ENCODE data around the gene TXNDC11.

The TXNDC11 gene

GRCh38 chr16:11687601-11688519 is 54.8 kb downstream of the TXNDC11 start:
- no peak for DNase-seq

- no peak for DNase-seq
These were observed 55.8 kb downstream of the TXNDC11 start for GRCh38 chr16:11686713-11687380.

GRCh38 chr16:11685844-11686618 is 56.6 kb downstream of the TXNDC11 start:
- no peak for DNase-seq

- DNase-seq: no peak
These were observed 58.2 kb downstream of the TXNDC11 start for GRCh38 chr16:11684231-11685025.

GRCh38 chr16:11683145-11683544 is 59.5 kb downstream of the TXNDC11 start:
- DNase-seq: no peak

DNA sequence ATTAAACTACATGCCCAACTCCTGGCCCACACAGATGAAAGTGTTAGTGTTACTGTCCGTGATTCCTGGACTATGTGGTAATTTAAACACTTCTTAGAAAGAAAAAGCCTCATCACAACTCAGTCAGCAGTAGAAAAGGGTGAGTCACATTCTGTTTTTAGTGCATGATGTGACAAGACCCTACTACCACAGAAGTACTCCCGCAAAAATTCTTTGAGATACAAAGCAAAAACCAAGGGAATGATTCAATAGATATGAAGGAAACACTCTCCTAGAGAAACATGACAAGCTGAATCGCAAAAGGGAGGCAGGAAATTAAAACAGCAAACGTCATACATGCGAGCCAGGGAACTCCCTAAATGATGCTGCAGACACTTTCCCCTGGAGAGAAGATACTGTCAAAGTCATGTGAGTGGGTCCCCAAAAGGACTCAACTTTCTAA is 60.0 kb downstream of the TXNDC11 start:
- no peak for DNase-seq

DNA sequence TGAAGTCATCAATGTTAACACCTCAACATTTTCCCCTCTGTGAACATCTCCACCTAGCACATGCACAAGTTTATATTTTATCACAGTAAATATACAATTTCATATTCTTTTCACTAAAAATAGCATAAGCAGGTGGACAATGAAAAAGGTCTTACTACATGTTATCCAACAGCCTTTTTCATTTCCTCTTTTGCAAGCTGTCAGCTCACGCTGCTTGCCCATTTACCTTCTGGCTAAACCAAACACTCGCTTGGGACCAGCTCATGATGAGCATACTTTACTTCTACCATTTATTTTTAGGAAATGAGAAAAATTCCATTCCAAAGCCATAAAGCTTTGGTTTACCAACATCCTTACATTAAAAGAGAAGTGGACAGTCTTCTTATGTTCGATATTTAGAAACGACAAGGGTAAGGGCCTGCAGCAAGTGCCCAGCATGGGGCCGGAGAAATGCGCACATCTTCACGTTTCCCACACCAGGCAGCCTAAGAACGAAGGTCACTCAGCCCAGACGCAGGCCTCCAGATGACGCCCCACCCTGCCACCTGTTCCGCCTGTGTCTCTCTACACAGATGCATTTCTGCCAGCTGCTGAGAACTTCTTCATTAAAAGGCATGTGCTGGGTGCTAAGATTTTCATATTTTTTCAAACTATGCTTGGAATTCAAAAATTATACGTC is 60.5 kb downstream of the TXNDC11 start:
- no peak for DNase-seq

- no peak for DNase-seq
These were observed 61.1 kb downstream of the TXNDC11 start for GRCh38 chr16:11681556-11681955.

- DNase-seq: no peak
These were observed 62.4 kb downstream of the TXNDC11 start for GRCh38 chr16:11679941-11680911.

- no peak for DNase-seq
These were observed 63.4 kb downstream of the TXNDC11 start for GRCh38 chr16:11679250-11679649.

GRCh38 chr16:11677959-11678881 is 64.4 kb downstream of the TXNDC11 start:
- DNase-seq: no peak

DNA sequence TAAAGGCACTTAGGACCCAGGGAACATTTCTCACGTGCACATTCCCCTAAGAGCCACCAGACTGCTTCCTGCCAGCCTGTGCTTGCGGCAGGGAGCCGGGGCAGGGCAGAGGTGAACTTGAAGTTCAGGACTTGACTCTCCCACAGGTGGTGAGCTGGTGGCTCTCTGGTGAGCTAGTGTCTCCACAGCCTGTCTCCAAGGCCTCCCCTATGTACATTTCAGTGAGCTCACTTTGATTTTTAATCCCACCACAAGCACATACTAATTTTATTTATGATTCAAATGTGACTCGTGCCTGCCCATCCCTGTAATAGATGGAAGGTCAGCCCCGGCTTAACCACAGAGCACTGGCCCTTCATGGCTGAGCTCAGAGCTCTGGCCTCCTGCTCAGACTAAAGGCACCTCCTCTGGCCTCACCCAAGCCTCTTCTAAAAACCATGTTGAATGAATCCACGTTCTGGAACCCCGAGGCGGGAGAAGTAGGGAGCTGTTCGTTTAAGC is 65.2 kb downstream of the TXNDC11 start:
- no peak for DNase-seq

DNA sequence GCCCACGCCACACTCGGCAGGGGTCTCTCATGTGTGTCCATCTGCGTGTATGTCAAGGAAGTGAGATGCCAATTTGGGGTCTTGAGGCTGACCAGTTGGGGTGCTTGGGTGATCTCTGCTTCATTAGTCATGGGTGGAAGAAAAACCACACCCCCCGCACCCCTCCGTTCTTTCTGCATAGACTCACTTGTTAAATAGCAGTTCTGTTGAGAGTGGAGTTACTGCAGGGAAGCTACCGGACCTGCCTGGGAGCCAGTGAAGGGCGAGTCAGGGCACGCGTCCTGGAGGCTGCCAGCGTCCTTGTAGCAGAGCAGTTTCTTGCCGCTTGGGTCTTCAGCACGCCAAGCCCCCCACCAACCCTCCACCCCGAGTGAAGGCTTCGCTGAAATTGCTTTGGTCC is 65.9 kb downstream of the TXNDC11 start:
- no peak for DNase-seq

DNA sequence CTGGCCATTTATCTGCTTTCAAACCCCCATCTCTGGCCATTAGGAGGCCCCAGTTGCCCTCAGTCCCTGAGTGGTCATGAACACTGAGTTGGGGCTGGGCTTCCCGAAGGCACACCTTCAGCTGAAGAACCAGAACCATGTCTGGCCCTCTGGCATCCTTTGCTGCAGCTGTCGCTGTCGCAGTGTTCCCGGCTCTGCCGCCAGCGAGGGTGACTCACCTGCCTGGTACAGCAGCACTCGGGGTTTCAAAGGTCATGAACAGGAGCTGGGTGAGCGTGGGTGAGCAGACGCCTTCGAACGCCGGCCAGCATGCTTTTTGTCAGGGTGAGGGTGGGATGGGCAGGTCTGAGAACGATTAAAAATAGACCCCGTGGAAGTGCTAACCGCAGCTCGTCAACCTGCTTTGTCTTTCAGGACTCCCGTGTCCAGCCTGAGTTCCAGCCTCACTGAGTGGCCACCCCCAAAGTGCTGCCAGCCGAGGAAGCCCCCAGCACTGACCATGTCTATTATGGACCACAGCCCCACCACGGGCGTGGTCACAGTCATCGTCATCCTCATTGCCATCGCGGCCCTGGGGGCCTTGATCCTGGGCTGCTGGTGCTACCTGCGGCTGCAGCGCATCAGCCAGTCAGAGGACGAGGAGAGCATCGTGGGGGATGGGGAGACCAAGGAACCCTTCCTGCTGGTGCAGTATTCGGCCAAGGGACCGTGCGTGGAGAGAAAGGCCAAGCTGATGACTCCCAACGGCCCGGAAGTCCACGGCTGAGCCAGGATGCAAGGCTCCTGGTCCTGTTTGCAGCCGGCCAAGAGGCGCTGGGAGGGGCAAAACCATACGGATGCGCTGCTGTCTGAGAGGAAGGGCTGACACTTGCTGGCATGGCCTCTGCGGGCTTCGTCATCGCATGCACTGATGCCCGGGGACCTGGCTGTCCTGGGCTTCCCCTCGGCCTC is 66.8 kb downstream of the TXNDC11 start:
- DNase-seq: no peak

GRCh38 chr16:11674818-11675560 is 67.7 kb downstream of the TXNDC11 start:
- DNase-seq: no peak

DNA sequence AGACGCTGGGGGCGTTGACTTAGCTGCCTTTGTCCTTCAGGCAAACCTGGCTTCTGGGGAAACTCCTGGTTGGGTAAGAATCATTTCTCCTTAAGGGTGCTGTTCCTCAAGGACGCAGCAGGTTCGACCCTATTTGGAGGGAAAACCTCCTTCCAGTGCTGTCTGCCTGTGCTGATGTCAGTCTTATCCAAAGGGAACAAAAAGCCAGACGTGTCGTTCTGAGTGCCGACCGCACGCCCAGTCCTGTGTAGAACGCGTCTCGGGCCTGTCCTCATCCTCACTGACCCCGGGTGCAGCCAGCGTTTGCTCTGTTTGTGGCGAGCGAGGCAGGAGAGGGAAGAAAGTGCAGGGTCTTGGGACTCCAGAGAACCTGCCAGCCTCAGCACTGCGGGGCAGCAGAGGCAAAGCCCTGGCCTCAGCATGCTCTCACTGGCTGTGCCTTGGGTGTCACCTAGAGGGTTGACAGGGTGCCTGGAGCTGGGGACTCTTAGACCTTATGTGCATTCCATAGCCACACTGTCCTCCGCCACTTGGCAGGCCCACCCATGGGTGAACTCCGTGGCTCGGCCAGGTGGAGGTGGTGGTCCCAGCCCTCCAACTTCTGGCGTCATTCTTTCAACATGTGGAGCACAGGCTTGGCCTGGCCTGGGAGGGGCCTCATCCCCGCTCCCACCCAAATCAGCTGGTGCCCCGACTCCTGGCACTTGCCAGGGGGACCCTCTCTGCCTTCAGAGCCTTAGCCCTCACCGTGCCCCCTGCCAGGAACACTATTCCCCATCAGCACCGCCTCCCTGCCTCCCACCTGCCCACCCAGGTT is 68.4 kb downstream of the TXNDC11 start:
- no peak for DNase-seq

Measured in CD4-positive, alpha-beta T cell treated with Interferon alpha-2 for 1 hour (primary cell).